Fibroblast of villous mesenchyme (primary cell): Measurements from ENCODE around the gene RSPH6A. TPM values are rescaled to one million over a fixed set of nuclear protein-coding genes. Genes with fewer than 3 reads are reported as not detected.

Experiments used
- DNase-seq: peaks from one replicate; pipeline ENCODE4 v3.0.0-alpha.2; 2010; ENCODE audit warnings: low read depth
- H3K4me3 ChIP-seq: 2 replicates; pipeline ENCODE4 v1.5.1; 2011; ENCODE audit warnings: low read depth, mild to moderate bottlenecking, low read length
- CTCF ChIP-seq: IDR thresholded peaks from 2 replicates; pipeline ENCODE4 v1.5.1; 2012; ENCODE audit warnings: low read depth, mild to moderate bottlenecking, low read length; ENCODE audit not compliant: insufficient read depth
- total RNA-seq: library from RNA; depleted of rRNA; stranded (reverse); fragments of >200 nt; gene quantifications from 2 replicates; pipeline ENCODE4 v1.2.3, GENCODE V29; 2012

Gene RSPH6A
- total RNA-seq, 1 donor, result under 0.01 TPM

- no peak for DNase-seq
- H3K4me3 ChIP-seq, result no peak overlapping the region
- no peak for TF ChIP-seq CTCF
Measured at GRCh38 chr19:45816236-45817009, 1.3 kb upstream of the RSPH6A start.

- DNase-seq, result no peak
Measured at GRCh38 chr19:45815481-45816216, 541 bp upstream of the RSPH6A start.

DNA sequence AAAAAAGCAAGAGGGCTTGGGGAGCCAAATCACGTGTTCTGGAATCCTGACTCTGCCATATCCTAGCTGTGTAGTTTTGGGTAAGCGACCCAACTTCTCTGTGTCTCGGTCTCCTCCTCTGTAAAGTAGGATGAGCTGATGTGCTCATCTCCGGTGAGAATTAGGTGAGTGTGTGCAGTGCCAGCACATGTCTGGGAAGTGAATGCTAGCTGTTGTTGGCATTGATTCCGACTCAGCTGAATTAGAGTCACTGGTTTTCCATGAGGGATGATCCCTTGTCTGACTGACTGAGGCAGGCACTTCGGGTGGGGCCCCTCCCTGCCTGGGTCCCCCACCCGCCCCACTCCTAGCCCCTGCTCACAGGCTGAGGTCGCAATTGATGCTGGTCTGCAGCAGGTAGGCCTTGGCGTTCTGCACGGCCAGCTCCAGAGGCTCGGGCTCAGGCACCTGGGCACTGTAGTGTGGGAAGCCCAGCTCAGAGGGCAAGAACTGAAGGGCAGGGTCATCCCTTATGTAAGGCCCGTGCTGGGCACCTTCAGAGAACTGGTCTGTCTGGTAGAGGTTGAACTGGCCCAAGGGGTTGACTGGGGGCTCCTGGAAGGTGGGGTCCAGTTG, 835 bp downstream of the RSPH6A start:
- no peak for TF ChIP-seq CTCF
- H3K4me3 ChIP-seq, result no peak overlapping the region
- DNase-seq, result no peak

More at GRCh38 chr19:45815481-45816216, 541 bp upstream of the RSPH6A start:
- TF ChIP-seq CTCF, result no peak
- no peak overlapping the region for H3K4me3 ChIP-seq

GRCh38 chr19:45812297-45812696, 2.8 kb downstream of the RSPH6A start:
- H3K4me3 ChIP-seq, result no peak overlapping the region
- no peak for DNase-seq
- TF ChIP-seq CTCF, result no peak

DNA sequence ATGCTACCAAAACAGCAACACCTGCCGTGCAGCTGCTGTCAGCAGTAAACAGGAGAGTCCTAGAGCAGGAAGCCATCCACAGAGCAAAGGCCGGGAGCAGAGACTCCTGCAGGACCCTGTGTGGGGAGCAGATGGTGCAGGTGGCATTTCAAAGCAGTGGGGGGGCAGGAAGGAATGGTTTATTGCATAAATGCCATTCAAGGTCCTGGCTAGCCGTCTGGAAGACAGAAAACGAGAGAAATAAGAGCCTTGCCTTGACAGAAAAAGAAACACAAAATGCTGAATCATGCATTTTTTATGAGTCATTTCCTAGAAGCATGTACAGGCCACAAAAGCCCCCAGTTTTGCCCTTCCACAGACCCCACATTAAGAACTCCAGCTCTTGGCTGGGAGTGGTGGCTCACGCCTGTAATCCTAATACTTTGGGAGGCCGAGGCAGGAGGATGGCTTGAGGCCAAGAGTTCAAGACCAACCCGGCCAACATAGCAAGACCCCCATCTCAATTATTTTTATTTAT, 5.4 kb downstream of the RSPH6A start:
- no peak overlapping the region for H3K4me3 ChIP-seq

More for the DNA sequence above, 5.4 kb downstream of the RSPH6A start:
- TF ChIP-seq CTCF, result no peak
- DNase-seq, result peak; percentile 70
